Spinal cord (tissue), 10 donors: ENCODE results near the gene CHI3L2. TPM values are rescaled to one million over a fixed set of nuclear protein-coding genes. Genes with fewer than 3 reads are reported as not detected.

Experiments used
- DNase-seq, 6 donors: peaks; one replicate each; pipeline versions ENCODE4 v3.0.0 to v3.0.0-alpha.2; 2013 to 2015; ENCODE audit warnings: low spot score in 6 of 6, low read depth in 4 of 6
- H3K27ac ChIP-seq: one replicate; pipeline ENCODE4 v1.5.1; 2013; ENCODE audit warnings: low read depth, low read length, control low read depth
- H3K27me3 ChIP-seq: one replicate; pipeline ENCODE4 v1.6.1; 2013; ENCODE audit warnings: low read length; ENCODE audit not compliant: control insufficient read depth, insufficient read depth
- H3K36me3 ChIP-seq: one replicate; pipeline ENCODE4 v1.6.1; 2013; ENCODE audit warnings: low read length; ENCODE audit not compliant: control insufficient read depth, insufficient read depth
- H3K4me1 ChIP-seq: one replicate; pipeline ENCODE4 v1.6.1; 2013; ENCODE audit warnings: low read length; ENCODE audit not compliant: control insufficient read depth, insufficient read depth
- H3K4me3 ChIP-seq: one replicate; pipeline ENCODE4 v1.5.1; 2013; ENCODE audit warnings: low read depth, low read length, control low read depth
- H3K9me3 ChIP-seq: one replicate; pipeline ENCODE4 v1.6.1; 2013; ENCODE audit warnings: low read length; ENCODE audit not compliant: control insufficient read depth, insufficient read depth
- WGBS: methylation state at CpG from one replicate; pipeline ENCODE4 v1.1.5; 2013; ENCODE audit warnings: missing lambda C conversion rate; ENCODE audit not compliant: insufficient coverage; 5-methylcytosine and 5-hydroxymethylcytosine counted together
- long read RNA-seq, 4 donors: transcript quantifications; one replicate each; lab custom pipeline, GENCODE V29; 2026
- polyA plus RNA-seq, 2 donors: library from polyadenylated mRNA; unstranded; fragments of 120-200 nt; gene quantifications; one replicate each; pipeline ENCODE4 v1.2.1, GENCODE V29; 2013; ENCODE audit not compliant: insufficient read length in 2 of 2
- total RNA-seq, 2 donors: library from RNA; depleted of rRNA in 1 of 2; stranded (reverse); fragments of 120-200 nt in 1 of 2; fragments of >200 nt in 1 of 2; gene quantifications; one replicate each; pipeline versions ENCODE4 v1.2.3 to v1.2.4, GENCODE V29; 2013 to 2014
- donor health status: healthy.

The CHI3L2 gene
- total RNA-seq (under 1 TPM; 0.89 to 0.94 TPM), polyA plus RNA-seq (under 1 TPM in 1 of 2 donors, not detected in 1; 0.47 TPM)
- long read RNA-seq, donor 1 = 0 reads
- long read RNA-seq, donor 2 = 0 reads
- long read RNA-seq, donor 3 = 0 reads
- long read RNA-seq, donor 4 = 0 reads

GRCh38 chr1:111227434-111227833 is at the start of gene CHI3L2:
TSS of gene CHI3L2 (plus strand) at chr1:111227713. CDS start at chr1:111227730, 17 bp downstream.
- DNase-seq = no peak
- Histone ChIP-seq H3K36me3 (no peaks in the 10 kb centered on the region), H3K27ac (peak within 1 kb of the TSS; percentile 44), H3K27me3 (no peaks in the 10 kb centered on the region), H3K4me1 (peaks cover 8% of the 10 kb centered on the region), H3K4me3 (no peak within 1 kb of the TSS), H3K9me3 (no peaks in the 10 kb centered on the region)
- 90% methylated on average over 2 of the region's 3 CpGs for WGBS

GRCh38 chr1:111179968-111180533 is 47.5 kb upstream of the CHI3L2 start:
- H3K9me3 ChIP-seq = no peaks in the 10 kb centered on the region

GRCh38 chr1:111182052-111182451 is 45.5 kb upstream of the CHI3L2 start:
- Histone ChIP-seq H3K27me3 (no peaks in the 10 kb centered on the region), H3K4me3 (no peak overlapping the region), H3K36me3 (peaks cover 2% of the 10 kb centered on the region), H3K27ac (no peak overlapping the region), H3K9me3 (no peaks in the 10 kb centered on the region), H3K4me1 (no peaks in the 10 kb centered on the region)
- DNase-seq = no peak
- no CpG with 5 or more reads among the region's 2 CpGs for WGBS

More at GRCh38 chr1:111179968-111180533, 47.5 kb upstream of the CHI3L2 start:
- H3K4me3 ChIP-seq = no peak overlapping the region
- DNase-seq = no peak
- no peaks in the 10 kb centered on the region for H3K36me3 ChIP-seq
- no peak overlapping the region for H3K27ac ChIP-seq
- H3K27me3 ChIP-seq = no peaks in the 10 kb centered on the region
- no peaks in the 10 kb centered on the region for H3K4me1 ChIP-seq

GRCh38 chr1:111183308-111184069 is 44.0 kb upstream of the CHI3L2 start:
- DNase-seq = peak in 1 of 6 donors; percentile 52
- no peaks in the 10 kb centered on the region for H3K9me3 ChIP-seq
- WGBS = 96% methylated on average over 3 of the region's 6 CpGs
- no peaks in the 10 kb centered on the region for H3K27me3 ChIP-seq
- no peak overlapping the region for H3K27ac ChIP-seq
- no peak overlapping the region for H3K4me3 ChIP-seq
- peaks cover 2% of the 10 kb centered on the region for H3K36me3 ChIP-seq
- H3K4me1 ChIP-seq = no peaks in the 10 kb centered on the region

GRCh38 chr1:111184663-111185062 is 42.9 kb upstream of the CHI3L2 start:
- H3K4me1 ChIP-seq = no peaks in the 10 kb centered on the region
- no peak overlapping the region for H3K27ac ChIP-seq
- no peak overlapping the region for H3K4me3 ChIP-seq
- no peak for DNase-seq
- no peaks in the 10 kb centered on the region for H3K9me3 ChIP-seq
- peaks cover 2% of the 10 kb centered on the region for H3K36me3 ChIP-seq
- H3K27me3 ChIP-seq = no peaks in the 10 kb centered on the region

GRCh38 chr1:111190931-111191451 is 36.5 kb upstream of the CHI3L2 start:
- Histone ChIP-seq H3K4me3 (no peak overlapping the region), H3K36me3 (peaks cover 2% of the 10 kb centered on the region), H3K9me3 (no peaks in the 10 kb centered on the region), H3K27me3 (no peaks in the 10 kb centered on the region), H3K27ac (no peak overlapping the region), H3K4me1 (no peaks in the 10 kb centered on the region)
- 94% methylated on average over 2 of the region's 2 CpGs for WGBS
- DNase-seq = no peak

- Histone ChIP-seq H3K27me3 (no peaks in the 10 kb centered on the region), H3K36me3 (peaks cover 2% of the 10 kb centered on the region), H3K27ac (no peak overlapping the region), H3K9me3 (no peaks in the 10 kb centered on the region), H3K4me1 (no peaks in the 10 kb centered on the region), H3K4me3 (no peak overlapping the region)
- no peak for DNase-seq
- 83% methylated on average over 1 of the region's 3 CpGs for WGBS
Observed at GRCh38 chr1:111191496-111191895, 36.0 kb upstream of the CHI3L2 start.

GRCh38 chr1:111192074-111192473 is 35.4 kb upstream of the CHI3L2 start:
- Histone ChIP-seq H3K27ac (no peak overlapping the region), H3K36me3 (no peaks in the 10 kb centered on the region), H3K4me1 (no peaks in the 10 kb centered on the region), H3K27me3 (no peaks in the 10 kb centered on the region), H3K4me3 (no peak overlapping the region), H3K9me3 (no peaks in the 10 kb centered on the region)
- DNase-seq = no peak
- WGBS = 87% methylated on average over 4 of the region's 5 CpGs

- H3K4me3 ChIP-seq = no peak overlapping the region
Observed at GRCh38 chr1:111192658-111193519, 34.6 kb upstream of the CHI3L2 start.

More at GRCh38 chr1:111192658-111193519, 34.6 kb upstream of the CHI3L2 start:
- DNase-seq = peak in 1 of 6 donors; percentile 38
- Histone ChIP-seq H3K4me1 (no peaks in the 10 kb centered on the region), H3K9me3 (no peaks in the 10 kb centered on the region), H3K36me3 (no peaks in the 10 kb centered on the region), H3K27me3 (no peaks in the 10 kb centered on the region), H3K27ac (no peak overlapping the region)
- 57% methylated on average over 7 of the region's 10 CpGs for WGBS
